ENCODE data around the gene FAIM2.

The FAIM2 gene

DNA sequence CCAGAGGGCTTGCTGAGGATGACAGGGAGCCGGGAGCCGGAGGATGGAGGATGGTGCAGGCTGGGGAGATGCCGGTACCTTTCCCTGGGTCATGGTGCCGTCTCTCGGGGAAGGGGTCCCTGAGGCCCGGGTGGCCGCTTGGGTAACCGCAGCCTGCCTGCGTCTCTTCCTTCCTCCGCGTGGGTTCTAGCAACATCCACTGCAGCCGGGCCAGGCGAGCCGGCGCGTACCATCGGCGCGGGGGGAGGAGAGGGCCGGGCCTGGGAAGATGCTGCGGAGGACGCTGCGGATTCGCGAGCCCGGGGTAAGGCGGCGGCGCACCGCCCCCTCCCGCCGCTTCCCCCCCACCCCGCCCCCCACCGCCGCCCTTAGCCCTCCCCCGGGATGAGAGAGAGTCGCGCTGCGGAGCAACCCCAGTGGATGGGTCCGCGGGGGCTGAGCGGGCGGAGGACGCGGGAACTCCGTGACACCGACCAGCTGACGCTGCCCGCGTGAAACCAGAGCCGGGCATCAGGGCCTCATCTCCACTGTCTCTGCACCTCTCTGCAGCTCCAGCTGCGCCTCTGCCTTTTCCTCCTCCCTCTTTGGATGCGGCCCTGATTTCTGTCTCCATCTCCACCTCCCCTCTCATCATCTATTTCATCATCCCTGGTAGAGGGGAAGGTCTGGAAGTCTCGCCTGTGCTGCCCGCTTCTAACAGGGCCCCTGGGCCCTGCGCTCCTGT, at the start of gene FAIM2:
FAIM2 (minus strand) TSS at position 201 of the 724 bp plus-strand sequence; CDS start at position 93, 108 bp downstream.
- DNase-seq: peak; percentile 39

DNA sequence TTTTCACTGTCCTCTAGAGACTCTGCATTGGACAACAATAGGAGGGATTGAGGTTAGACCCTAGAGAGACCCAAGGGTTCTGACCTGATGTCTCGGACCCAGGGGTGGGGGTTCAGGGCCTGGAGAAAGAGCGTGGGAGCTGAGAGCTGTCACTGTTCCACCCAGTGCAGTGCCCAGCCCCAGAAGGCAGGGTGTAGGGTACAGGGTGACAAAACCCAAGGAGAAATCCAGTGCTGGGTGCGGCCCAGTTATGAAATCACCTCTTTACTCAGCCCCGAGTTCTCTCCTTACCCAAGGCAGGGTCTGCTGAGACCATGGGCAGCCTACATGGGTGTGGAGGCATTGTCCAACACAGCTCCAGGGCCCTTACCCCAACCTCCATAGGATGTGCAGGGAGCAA, 49.5 kb upstream of the FAIM2 start:
- DNase-seq: no peak

DNA sequence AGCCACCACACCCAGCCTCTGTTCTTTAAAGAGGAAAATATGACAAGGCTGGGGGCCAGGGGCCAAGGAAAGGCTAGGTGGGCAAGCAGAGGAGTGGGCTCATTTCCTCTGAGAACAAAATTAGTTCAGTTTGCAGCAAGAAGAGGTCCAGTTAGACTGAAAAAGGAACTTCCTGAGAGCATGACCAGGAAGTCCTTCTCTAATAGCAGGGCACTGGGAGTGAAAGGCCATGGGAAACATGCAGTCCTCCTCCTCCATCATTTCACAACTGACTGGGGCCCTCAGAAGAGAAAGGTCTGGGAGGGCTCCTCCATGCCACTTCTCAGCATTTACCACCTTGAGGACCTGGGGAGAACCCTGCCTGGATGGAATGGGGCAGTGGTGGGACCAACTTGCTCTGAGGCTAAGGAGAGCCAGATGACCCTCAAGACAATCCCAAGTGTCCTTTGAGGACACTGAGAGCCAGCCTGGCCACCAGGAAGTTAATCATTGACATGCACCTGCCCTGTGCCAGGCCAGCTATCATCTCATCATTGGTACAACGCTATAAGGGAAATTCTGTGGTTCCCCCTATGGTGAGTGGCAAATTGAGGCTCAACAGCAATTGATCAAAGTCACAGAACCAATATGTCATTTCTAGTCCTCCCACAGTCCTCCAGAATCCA, 48.8 kb upstream of the FAIM2 start:
- DNase-seq: no peak

DNA sequence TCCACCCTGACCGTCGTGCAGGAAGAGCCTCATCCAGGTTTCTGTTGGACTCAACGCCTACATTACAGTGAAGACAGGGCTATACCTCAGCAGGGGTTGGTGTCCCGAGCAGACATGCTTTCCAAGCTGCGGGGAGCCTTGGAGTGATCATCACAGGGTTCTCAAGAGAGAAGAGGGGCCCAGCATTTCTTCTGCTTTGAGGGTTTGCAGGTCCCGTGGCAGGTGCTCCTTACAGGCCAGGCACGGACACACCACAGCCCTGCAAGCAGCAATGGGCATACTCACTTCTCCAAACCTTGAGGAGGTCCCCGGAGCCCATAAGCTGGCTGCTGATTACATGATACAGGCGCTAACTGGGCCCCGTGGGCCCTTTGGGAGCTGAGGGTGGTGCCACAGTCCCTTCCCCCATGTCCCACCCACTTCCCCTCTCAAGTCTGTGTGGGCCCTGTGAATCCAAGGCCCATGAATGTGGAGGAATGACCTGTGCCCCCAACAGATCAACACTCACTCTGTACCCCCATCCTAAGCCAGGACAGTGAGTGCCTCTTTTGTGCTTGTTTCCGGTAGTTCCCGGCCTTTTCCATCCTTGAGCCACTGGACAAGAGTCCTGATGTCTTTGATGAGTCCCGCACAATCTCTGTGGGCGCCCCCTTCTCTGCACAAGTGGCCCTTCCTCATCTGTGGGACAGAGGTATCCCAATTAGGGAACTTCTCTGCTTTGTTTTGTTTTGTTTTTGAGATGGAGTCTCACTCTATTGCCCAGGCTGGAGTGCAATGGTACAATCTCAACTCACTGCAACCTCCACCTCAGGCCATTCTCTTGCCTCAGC, 47.9 kb upstream of the FAIM2 start:
- no peak for DNase-seq

DNA sequence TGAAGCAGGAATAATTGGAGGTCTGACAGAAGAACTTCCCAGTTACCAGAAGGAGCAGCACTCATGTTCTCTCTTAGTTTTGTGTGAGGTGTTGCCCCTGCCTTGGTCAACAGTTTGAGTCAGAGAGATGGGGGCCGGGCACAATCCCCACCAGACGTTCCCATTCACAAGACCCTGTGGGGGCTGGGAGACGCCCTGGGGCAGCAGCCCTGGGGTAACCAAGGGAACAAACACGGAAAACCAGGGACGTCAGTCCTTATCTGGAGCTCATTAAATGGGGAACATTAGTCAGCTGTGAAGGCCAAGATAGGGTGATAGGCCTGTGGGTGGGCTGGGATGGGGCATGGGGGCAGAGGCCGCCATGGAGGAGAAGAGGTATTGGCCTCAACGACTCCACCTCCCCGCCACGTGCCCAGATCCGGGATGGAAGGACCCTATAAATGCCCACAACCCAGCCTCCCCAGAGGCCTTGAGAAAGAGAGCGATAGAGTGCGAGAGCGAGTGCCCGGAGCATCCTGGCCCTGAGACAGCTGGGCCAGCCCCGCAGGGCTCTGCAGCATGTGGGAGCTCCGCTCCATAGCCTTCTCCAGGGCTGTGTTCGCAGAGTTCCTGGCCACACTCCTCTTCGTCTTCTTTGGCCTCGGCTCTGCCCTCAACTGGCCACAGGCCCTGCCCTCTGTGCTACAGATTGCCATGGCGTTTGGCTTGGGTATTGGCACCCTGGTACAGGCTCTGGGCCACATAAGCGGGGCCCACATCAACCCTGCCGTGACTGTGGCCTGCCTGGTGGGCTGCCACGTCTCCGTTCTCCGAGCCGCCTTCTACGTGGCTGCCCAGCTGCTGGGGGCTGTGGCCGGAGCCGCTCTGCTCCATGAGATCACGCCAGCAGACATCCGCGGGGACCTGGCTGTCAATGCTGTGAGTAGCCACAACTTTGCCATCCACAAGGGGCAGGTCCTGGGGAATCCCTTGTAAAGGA, 46.9 kb upstream of the FAIM2 start, which contains the start of gene AQP2:
AQP2 (plus strand) TSS at position 465 of the 979 bp plus-strand sequence; CDS start at position 559, 94 bp downstream.
- no peak for DNase-seq

DNA sequence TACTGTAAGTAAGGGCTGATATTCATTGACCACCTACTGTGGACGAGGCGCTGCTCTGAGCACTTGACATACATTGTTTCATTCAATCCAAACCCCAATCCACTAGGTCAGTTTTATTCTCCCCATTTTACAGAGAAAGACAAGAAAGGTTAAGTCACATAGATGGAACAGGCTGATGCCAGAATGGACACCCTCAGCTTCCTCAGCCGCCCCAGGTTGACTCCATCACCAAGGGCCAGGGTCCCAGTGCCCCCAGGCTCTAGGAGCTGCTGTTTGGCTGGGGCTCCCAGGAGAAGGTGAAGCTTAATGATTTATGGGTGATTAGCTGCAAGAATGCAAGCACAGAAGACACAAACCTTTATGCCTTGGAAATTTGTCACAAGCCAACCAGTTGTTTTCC, 46.2 kb upstream of the FAIM2 start:
- no peak for DNase-seq

DNA sequence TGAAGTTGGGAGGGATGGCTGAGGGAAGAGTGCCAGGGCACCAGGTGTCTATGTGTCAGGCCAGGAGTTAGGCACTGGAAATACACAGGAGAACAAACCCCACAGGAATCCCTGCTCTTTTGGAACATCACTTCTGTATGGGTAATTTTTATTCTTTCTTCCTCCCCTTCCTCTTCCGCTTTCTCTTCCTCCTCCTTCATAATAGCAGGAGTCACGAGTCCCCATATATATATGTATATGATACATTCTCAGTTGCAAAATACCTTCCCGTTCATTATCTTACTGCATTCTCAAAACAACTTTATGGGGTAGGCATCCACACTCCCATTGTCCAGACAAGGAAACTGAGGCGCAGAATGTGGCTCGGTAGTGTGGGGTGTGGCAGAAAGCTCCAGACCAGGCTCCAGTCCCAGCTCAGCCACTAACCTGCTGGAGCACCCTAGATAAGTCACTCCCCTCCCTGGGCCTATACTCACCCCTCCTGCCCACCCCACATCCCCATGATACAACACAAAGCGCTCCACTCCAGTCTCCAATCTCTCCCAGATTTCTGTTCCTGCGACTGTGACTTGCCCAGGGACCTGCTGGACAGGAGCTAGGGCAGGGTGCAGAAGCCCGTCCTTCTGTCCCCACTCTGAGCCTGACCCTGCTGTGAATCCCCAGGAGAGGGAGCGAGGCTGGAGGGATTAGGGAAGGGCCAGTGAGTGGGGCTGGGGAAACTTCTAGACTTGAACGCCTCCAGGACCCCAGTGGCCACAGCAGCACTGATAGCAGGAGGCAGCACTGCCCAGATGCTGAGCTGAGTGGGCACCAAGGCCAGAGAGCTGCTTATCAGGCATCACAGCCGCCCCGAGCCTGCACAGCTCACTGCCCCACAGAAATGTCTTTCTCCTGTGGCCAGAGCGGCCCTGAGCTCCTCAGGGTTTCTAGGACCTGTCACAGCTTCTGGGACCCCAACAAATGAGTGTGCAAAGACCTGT, 45.5 kb upstream of the FAIM2 start:
- no peak for DNase-seq

DNA sequence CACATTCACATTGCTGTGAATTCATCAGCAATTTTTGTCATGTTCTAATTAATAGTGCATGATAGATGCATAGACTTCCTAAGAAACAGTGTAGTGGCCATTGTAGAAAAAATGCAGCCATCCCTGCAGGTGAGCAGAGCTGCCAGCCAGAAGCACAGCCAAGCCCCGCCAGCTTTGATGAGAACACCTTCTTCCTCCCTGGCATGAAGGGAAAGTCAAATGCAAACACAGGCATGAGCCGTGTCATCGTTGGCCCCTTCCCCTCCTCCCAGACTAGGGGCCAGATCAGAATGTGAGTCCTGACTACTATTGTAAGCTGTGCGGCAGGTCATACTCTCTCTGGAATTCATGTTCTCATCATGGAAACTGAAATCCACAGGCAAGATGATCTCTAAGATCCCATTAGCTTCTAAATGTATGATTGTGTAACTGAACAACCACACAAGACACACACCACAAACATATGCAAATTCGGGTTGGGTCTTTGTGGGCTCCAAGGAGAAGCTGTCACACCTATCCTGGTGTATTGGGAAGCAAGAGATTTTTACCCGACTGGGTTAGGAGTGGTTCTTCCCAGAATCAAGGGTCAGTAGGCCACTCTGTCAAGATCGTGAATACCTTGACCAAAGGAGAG, 44.0 kb upstream of the FAIM2 start:
- DNase-seq: no peak

DNA sequence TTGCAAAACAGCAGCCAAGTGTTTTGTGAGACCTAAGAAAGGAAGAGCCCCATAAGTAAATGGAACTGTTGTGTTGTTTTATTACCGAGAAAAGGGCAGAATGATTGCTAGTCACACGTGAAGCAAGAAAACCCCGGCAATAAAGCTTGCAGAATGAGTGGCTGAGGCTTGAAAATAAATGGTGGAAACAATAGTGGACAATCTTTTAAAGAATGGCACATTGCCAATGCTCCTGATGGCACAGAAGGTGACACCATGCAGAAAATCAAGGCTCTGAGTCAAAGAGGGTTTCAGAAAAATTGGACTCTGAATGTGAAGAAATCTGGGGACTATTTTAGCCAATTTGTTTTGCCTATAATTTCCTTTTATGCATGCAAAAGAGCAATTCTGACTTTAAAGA, 42.8 kb upstream of the FAIM2 start:
- no peak for DNase-seq

DNA sequence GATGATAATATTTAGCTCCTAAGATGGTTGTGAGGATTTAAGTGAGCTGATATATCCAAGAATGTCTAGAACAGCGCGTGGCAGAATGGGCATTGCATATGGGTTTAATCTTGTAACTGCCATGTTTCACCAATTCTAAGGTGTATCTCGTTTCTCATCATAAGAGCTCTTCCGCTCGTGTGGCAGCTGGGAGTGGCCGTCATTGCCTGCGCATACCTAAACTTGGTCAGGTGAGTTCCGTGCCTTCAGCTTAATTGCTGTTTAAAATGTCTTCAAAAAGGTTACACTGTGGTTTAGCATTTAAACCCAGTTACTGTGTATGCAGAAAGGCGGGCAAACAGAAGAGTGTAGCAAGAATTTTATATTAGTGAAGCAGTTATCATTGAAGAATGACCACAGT, 42.4 kb upstream of the FAIM2 start:
- no peak for DNase-seq

DNA sequence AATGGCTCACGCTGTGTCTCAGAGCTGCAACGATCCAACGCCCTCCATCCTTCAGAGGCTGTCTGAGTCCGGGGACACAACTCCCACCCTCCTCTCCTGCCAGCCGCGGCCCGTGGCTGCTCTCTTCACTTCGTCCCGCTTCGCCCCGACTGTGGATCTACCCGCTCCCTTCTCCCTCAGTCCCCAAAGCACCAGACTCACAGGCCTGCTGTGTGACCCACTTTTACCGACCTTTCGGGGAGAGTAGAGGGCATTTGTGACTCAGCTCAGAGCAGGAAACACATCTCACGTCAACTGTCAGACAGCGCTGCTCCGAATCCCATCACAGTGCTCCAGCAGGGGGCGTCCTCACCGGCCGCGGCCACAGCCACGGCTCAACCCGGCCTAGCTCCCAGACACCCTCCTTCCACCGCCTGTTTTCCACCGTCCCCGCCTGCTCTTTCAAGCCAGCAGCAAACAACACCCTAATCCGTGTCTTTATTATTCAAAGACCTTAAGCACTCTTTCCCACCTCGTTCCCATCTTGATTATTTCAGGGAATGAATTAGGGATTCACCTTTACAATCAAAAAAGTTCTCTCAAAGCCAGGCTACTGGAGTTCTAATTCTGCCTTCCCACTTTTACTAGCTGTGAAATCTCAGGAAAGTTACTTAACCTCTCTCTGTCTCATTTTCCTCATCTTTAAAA, 41.8 kb upstream of the FAIM2 start:
- DNase-seq: peak; percentile 89

DNA sequence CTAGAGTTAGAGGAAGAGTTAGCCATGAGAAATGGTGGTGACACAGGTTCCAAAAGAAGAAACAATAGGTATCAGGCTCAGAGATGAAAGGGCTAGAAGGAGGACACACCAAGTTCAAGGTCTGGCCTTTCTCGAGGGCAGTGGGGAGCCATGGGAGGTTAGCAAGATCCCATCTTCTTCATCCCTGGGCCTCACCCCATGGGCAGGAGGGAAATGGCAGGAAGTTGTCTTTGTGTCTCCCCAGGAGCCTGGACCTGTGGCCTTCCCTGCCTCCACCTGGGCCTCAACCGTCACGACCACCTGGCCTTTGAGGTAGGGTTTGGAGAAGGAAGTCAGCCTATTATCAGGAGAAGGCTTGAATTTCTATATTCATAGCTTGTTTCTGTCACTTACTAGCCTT, 41.0 kb upstream of the FAIM2 start:
- DNase-seq: no peak

DNA sequence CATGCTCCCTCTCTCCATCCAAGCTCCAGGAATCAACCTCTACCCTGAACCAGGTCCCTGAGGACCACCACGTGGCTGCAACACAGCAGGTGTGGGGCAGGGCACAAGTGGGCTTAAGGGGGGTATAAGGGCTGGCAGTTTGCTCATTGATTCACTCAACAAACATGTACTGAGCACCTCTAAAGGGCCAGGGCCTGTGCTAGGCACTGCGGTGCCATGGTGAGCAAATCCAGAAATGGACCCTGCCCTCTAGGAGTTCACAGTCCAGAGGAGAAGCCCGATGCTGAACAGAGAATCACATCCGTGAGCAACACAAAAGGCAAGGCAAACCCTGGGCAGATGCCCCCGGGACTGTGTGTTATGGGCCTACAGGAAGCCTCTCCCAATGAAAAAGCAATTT, 40.3 kb upstream of the FAIM2 start:
- no peak for DNase-seq

DNA sequence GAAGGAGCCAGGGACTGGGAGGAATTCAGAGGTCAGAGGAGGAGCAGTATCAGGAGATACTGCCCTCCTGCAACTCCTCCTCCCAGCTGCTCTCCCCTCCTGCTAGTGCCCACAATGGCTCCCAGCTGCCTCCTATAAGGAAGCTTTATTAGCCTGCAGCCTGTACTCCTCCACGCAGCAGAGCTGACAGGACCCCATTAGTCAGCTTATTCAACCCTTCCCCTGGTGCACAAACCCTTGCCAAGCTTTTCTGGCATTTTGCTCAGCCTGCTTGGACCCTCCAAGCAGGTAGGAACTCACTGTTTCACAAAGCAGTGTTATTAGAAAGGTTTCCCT, 39.9 kb upstream of the FAIM2 start:
- no peak for DNase-seq

DNA sequence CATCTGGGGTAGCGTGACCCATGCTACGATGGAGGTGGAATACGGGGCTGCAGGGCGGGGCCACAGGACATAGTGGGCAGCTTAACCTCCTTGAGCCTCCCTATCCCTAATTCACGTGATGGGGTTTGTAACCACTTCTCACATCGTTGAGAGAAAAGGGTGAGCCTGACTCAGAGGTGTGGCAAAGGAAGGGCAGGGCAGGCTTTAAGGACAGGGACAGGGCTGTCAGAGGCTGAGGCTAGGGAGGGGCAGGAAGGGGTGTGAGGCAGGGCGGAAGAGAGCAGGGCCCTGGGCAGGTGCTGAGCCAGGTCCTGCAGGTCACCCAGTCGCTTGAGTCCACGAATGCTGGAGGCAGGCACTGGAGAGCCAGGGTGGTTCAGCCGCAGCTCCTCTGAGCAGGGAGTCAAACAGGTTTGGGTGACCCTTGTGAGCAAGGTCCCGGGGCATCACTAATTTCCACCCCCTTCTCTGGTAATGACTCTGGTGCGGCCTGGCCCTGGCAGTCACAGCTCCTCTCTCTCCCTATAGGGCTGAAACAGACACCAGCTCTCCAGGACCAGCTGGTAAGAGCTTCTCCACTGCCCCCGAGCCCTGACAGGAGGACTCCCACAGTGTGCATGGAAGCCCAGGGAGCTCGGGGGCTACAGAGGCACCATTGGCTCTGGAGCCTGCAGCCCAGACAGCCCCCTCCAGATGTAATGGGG, 39.4 kb upstream of the FAIM2 start:
- DNase-seq: no peak

DNA sequence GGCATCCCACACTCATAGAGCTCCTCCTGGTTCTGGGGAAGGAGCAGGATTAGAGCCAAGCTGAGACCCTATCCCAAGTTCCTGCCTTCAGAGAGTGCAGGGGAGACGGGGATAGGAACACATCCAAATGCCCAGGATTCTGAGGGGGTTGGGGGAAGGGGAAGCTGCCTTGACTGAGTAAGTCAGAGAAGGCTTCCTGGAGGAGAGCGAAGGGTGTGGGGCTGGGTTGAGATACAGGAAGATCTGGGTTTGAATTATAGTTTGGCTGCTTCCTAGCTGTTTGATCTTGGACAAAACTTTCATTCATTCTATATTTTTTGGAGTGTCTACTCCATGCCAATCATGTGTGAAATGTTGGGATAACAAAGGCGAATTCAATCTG, 38.8 kb upstream of the FAIM2 start:
- no peak for DNase-seq

DNA sequence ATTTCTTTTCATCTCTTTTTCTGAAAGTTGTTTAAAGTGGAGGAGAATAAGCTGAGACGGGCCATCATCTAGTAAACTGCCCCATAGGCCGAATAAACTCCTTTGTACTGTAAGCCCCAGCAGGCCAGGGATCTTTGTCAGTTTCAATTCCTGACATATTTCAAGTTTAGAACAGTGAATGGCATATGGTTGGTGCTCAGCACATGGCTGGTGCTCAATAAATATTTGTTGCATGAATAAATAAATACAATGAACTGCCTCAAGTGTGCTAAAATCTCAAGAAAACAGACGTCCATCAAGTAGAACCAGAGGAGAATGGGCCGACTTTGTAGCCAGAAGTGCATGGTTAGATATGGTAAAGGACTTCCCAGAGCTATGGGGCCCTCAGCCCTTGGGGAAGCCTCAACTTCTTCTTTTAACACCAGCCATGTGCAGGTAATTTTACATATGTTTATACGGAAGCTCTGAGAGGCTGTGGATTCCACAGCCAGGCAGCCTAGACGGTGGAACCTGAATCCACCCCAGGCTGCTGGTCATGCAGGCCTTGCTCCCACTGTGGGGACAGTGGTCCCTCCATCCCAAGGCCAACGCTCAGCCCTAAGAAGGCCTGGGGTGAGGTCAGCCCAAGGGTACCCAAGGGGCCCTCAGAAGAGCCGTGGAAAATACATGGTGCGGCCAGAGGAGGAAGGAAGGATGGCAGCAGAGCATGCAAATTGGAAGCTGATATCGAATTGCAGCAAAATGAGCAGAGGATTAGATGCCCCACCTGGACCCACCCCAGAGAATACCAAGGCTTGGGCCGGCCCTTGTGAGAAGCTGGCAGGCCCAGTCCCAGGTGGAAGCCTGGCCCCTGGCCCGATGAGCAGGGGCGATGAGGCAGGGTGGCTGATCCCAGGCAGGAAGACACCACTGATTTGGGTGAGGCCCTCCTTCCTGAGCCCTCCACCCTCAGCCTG, 38.1 kb upstream of the FAIM2 start:
- no peak for DNase-seq

DNA sequence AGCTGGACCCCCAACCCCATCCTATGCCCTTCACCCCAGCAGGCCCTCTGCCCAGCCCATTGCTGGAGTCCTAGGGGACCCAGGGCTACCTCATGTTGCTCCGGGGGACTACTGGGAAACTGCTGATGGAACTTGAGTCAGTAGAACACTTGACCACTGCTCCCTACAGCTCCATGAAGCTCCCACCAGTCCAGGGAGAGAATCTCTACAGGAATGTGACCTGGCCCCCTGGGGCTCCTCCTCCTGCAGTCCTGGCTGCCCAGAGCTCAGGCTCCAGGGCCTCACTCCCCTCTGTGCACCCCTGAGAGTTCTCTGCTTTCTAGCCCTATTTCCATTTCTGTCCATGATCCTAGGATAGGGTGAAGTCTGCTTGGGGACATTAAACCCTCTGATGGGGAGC, 36.0 kb upstream of the FAIM2 start:
- DNase-seq: no peak
